Gastroesophageal sphincter (tissue), 4 donors: ENCODE data around the gene KRTAP10-9. TPM values are rescaled to one million over a fixed set of nuclear protein-coding genes. Genes with fewer than 3 reads are reported as not detected.

Experiments used
- ATAC-seq: fragments of 150-250 bp; one replicate; pipeline ENCODE4 v1.9.1; 2016; ENCODE audit warnings: mild to moderate bottlenecking, moderate library complexity
- H3K27ac ChIP-seq, 4 donors: fragments of 200-600 bp; sonication (generic) in 3 of 4; 1 replicate in 3 of 4; 2 replicates in 1 of 4; pipeline ENCODE4 v1.5.1; 2016 to 2019
- H3K27me3 ChIP-seq: fragments of 200-600 bp; sonication (generic); one replicate; pipeline ENCODE4 v1.5.1; 2019
- H3K36me3 ChIP-seq, 2 donors: fragments of 200-600 bp; sonication (generic); one replicate each; pipeline ENCODE4 v1.5.1; 2019; ENCODE audit warnings: control low read depth in 1 of 2
- H3K4me1 ChIP-seq, 3 donors: fragments of 200-600 bp; sonication (generic); 1 replicate in 2 of 3; 2 replicates in 1 of 3; pipeline ENCODE4 v1.5.1; 2016 to 2019; ENCODE audit warnings: control low read depth in 2 of 3
- H3K4me3 ChIP-seq, 2 donors: fragments of 200-600 bp; sonication (generic); one replicate each; pipeline ENCODE4 v1.5.1; 2019; ENCODE audit warnings: mild to moderate bottlenecking in 1 of 2, moderate library complexity in 1 of 2
- H3K9me3 ChIP-seq, 3 donors: fragments of 200-600 bp; sonication (generic); one replicate each; pipeline ENCODE4 v1.5.1; 2017 to 2019; ENCODE audit warnings: control low read depth in 2 of 3
- CTCF ChIP-seq, 4 experiments: fragments of 200-600 bp in 2 of 4; fragments of 450-650 bp in 2 of 4; sonication (generic) in 1 of 4; IDR thresholded peaks; one replicate each; pipeline ENCODE4 v1.5.1; 2017 to 2019; ENCODE audit warnings: antibody characterized with exemption in 4 of 4, mild to moderate bottlenecking in 2 of 4, moderate library complexity in 2 of 4
- EP300 ChIP-seq: sonication (generic); formaldehyde crosslinking; IDR thresholded peaks from one replicate; pipeline ENCODE4 v1.6.1; 2017; ENCODE audit warnings: antibody characterized with exemption, mild to moderate bottlenecking
- POLR2A ChIP-seq, 2 donors: fragments of 450-650 bp; IDR thresholded peaks; one replicate each; pipeline ENCODE4 v1.6.1; 2017; ENCODE audit warnings: antibody characterized with exemption in 2 of 2, mild to moderate bottlenecking in 2 of 2, moderate library complexity in 1 of 2
- POLR2AphosphoS5 ChIP-seq: sonication (generic); formaldehyde crosslinking; IDR thresholded peaks from one replicate; pipeline ENCODE4 v1.6.1; 2017; ENCODE audit warnings: antibody characterized with exemption
- WGBS, 2 donors: methylation state at CpG; one replicate each; pipeline ENCODE4 v1.1.5; 2018; ENCODE audit warnings: low coverage in 1 of 2; 5-methylcytosine and 5-hydroxymethylcytosine counted together
- total RNA-seq, 4 donors: library from RNA; depleted of rRNA; stranded (reverse); fragments of >200 nt; gene quantifications; one replicate each; pipeline ENCODE4 v1.1.0, GENCODE V29; 2016

Gene KRTAP10-9
- total RNA-seq, 4 donors from 2014 or later = not detected

- ATAC-seq = no peak
- Histone ChIP-seq H3K4me1 (no peaks in the 10 kb centered on the region), H3K36me3 (no peaks in the 10 kb centered on the region), H3K9me3 (peaks cover 0 to 12% (median 0%) of the 10 kb centered on the region in 3 donors), H3K4me3 (no peak overlapping the region), H3K27ac (no peak overlapping the region), H3K27me3 (peaks cover 54% of the 10 kb centered on the region)
- 66 to 81% methylated on average over 3 to 8 of the region's 18 CpGs for WGBS, 2 donors
- TF ChIP-seq EP300 = no peak
- no peak for TF ChIP-seq POLR2A (IDR thresholded peaks at IDR 0.05)
Measured at GRCh38 chr21:44649521-44650100, 22.7 kb downstream of the KRTAP10-9 start.

GRCh38 chr21:44650265-44650972, 23.5 kb downstream of the KRTAP10-9 start:
- WGBS, 2 donors = 88 to 90% methylated on average over 9 to 12 of the region's 20 CpGs
- Histone ChIP-seq H3K4me1 (no peaks in the 10 kb centered on the region), H3K36me3 (no peaks in the 10 kb centered on the region), H3K9me3 (peaks cover 0 to 4% (median 0%) of the 10 kb centered on the region in 3 donors), H3K27ac (no peak overlapping the region), H3K27me3 (peaks cover 56% of the 10 kb centered on the region), H3K4me3 (no peak overlapping the region)
- no peak for ATAC-seq
- TF ChIP-seq POLR2AphosphoS5 (no peak), POLR2A (IDR thresholded peaks at IDR 0.05) (no peak), CTCF (IDR thresholded peaks at IDR 0.05) (no peak), EP300 (no peak)

- H3K27ac ChIP-seq = no peak overlapping the region
- no peak for TF ChIP-seq EP300
- TF ChIP-seq POLR2A (IDR thresholded peaks at IDR 0.05) = no peak
- no peak for TF ChIP-seq CTCF (IDR thresholded peaks at IDR 0.05)
- no peak for TF ChIP-seq POLR2AphosphoS5
- no peaks in the 10 kb centered on the region for H3K36me3 ChIP-seq
- peaks cover 55% of the 10 kb centered on the region for H3K27me3 ChIP-seq
- no peaks in the 10 kb centered on the region for H3K9me3 ChIP-seq
- H3K4me3 ChIP-seq = no peak overlapping the region
- no peak for ATAC-seq
- no peaks in the 10 kb centered on the region for H3K4me1 ChIP-seq
- 61 to 100% methylated on average over 2 to 3 of the region's 12 CpGs for WGBS, 2 donors
Measured at GRCh38 chr21:44650973-44651675, 24.2 kb downstream of the KRTAP10-9 start.

GRCh38 chr21:44653123-44653522, 26.2 kb downstream of the KRTAP10-9 start:
- no peak for TF ChIP-seq POLR2A (IDR thresholded peaks at IDR 0.05)
- TF ChIP-seq CTCF (IDR thresholded peaks at IDR 0.05) = no peak
- TF ChIP-seq EP300 = no peak
- no peak for TF ChIP-seq POLR2AphosphoS5
- Histone ChIP-seq H3K27ac (no peak overlapping the region), H3K27me3 (peaks cover 49% of the 10 kb centered on the region), H3K36me3 (no peaks in the 10 kb centered on the region), H3K4me1 (no peaks in the 10 kb centered on the region), H3K9me3 (peaks cover 0 to 10% (median 0%) of the 10 kb centered on the region in 3 donors), H3K4me3 (no peak overlapping the region)
- WGBS, 2 donors = 39 to 43% methylated on average over 2 to 11 of the region's 14 CpGs
- no peak for ATAC-seq

GRCh38 chr21:44653656-44654575, 27.0 kb downstream of the KRTAP10-9 start:
- no peak for ATAC-seq
- Histone ChIP-seq H3K4me1 (no peaks in the 10 kb centered on the region), H3K27ac (no peak overlapping the region), H3K9me3 (peaks cover 0 to 10% (median 0%) of the 10 kb centered on the region in 3 donors), H3K4me3 (no peak overlapping the region), H3K27me3 (peaks cover 49% of the 10 kb centered on the region), H3K36me3 (no peaks in the 10 kb centered on the region)
- TF ChIP-seq EP300 (no peak), POLR2A (IDR thresholded peaks at IDR 0.05) (no peak), POLR2AphosphoS5 (no peak), CTCF (IDR thresholded peaks at IDR 0.05) (no peak)
- 62 to 78% methylated on average over 4 to 7 of the region's 17 CpGs for WGBS, 2 donors
